Neural cell (in vitro differentiated cells): ENCODE data around the gene PTPRT. TPM values are rescaled to one million over a fixed set of nuclear protein-coding genes. Genes with fewer than 3 reads are reported as not detected.

ENCODE experiments used
- H2AFZ ChIP-seq: fragments of 200-600, 300-800 bp; sonication (generic), shearing (Covaris generic); 2 replicates; pipeline ENCODE4 v1.6.0; 2014; ENCODE audit warnings: low read depth, mild to moderate bottlenecking, antibody characterized with exemption, low read length, moderate library complexity
- H3F3A ChIP-seq: fragments of 200-600 bp; shearing (Covaris generic); 2 replicates; pipeline ENCODE4 v1.6.1; 2016; ENCODE audit warnings: mild to moderate bottlenecking, moderate library complexity, mixed read lengths, antibody characterized with exemption, low read length; ENCODE audit not compliant: insufficient read depth, poor library complexity, severe bottlenecking
- H3K27ac ChIP-seq: fragments of 200-600, 300-800 bp; sonication (generic), shearing (Covaris generic); 2 replicates; pipeline ENCODE4 v1.5.1; 2014; ENCODE audit warnings: mild to moderate bottlenecking, low read length, moderate library complexity
- H3K27me3 ChIP-seq: fragments of 300-800, 200-600 bp; sonication (generic), shearing (Covaris generic); 2 replicates; pipeline ENCODE4 v1.6.0; 2014; ENCODE audit warnings: mild to moderate bottlenecking, low read depth, low read length, moderate library complexity; ENCODE audit not compliant: insufficient read depth
- H3K36me3 ChIP-seq: fragments of 300-800, 200-600 bp; sonication (generic), shearing (Covaris generic); 2 replicates; pipeline ENCODE4 v1.5.1; 2014; ENCODE audit warnings: mild to moderate bottlenecking, antibody characterized with exemption, low read length, moderate library complexity; ENCODE audit not compliant: insufficient read depth
- H3K4me2 ChIP-seq: fragments of 300-800, 200-600 bp; sonication (generic), shearing (Covaris generic); 2 replicates; pipeline ENCODE4 v1.6.0; 2014; ENCODE audit warnings: mild to moderate bottlenecking, low read length
- H3K4me3 ChIP-seq: fragments of 300-800, 200-600 bp; sonication (generic), shearing (Covaris generic); 2 replicates; pipeline ENCODE4 v1.5.1; 2014; ENCODE audit warnings: mild to moderate bottlenecking, low read length, moderate library complexity
- H3K79me2 ChIP-seq: fragments of 200-600 bp; shearing (Covaris generic); replicated peaks from 2 replicates; pipeline ENCODE4 v1.6.0; 2014; ENCODE audit warnings: mild to moderate bottlenecking, low read length, moderate library complexity; ENCODE audit not compliant: insufficient read depth
- H3K9ac ChIP-seq: fragments of 300-800, 200-600 bp; sonication (generic), shearing (Covaris generic); 2 replicates; pipeline ENCODE4 v1.6.1; 2016; ENCODE audit warnings: mild to moderate bottlenecking, low read length, mixed read lengths
- H3K9me2 ChIP-seq: fragments of 200-600 bp; shearing (Covaris generic); 2 replicates; pipeline ENCODE4 v1.6.1; 2016; ENCODE audit warnings: mild to moderate bottlenecking, low read length, mixed read lengths; ENCODE audit not compliant: insufficient read depth
- H3K9me3 ChIP-seq: fragments of 200-600, 300-800 bp; sonication (generic), shearing (Covaris generic); 2 replicates; pipeline ENCODE4 v1.6.1; 2016; ENCODE audit warnings: mild to moderate bottlenecking, mixed run types, low read length, moderate library complexity, mixed read lengths
- H4K20me1 ChIP-seq: fragments of 200-600 bp; shearing (Covaris generic); 2 replicates; pipeline ENCODE4 v1.6.1; 2016; ENCODE audit warnings: mild to moderate bottlenecking, mixed run types; ENCODE audit not compliant: insufficient read depth
- CTCF ChIP-seq: fragments of 450-650 bp; IDR thresholded peaks from 2 replicates; pipeline ENCODE4 v1.5.1; 2014; ENCODE audit warnings: antibody characterized with exemption, mild to moderate bottlenecking, moderate library complexity; ENCODE audit not compliant: poor library complexity, severe bottlenecking
- EP300 ChIP-seq: fragments of 450-650 bp; conservative IDR thresholded peaks from 2 replicates; pipeline ENCODE4 v1.6.1; 2014; ENCODE audit warnings: antibody characterized with exemption, mild to moderate bottlenecking, moderate library complexity; ENCODE audit not compliant: poor library complexity, severe bottlenecking
- EZH2 ChIP-seq: fragments of 200-600, 300-800 bp; shearing (Covaris generic), sonication (generic); IDR thresholded peaks from 2 replicates; pipeline ENCODE4 v1.6.1; 2014; ENCODE audit warnings: antibody characterized with exemption, low read length, borderline replicate concordance, mild to moderate bottlenecking; ENCODE audit not compliant: insufficient read depth, poor library complexity, severe bottlenecking
- MXI1 ChIP-seq: fragments of 450-650 bp; conservative IDR thresholded peaks from 2 replicates; pipeline ENCODE4 v1.6.1; 2014; ENCODE audit warnings: antibody characterized with exemption, mild to moderate bottlenecking; ENCODE audit not compliant: poor library complexity, severe bottlenecking
- POLR2AphosphoS5 ChIP-seq: IDR thresholded peaks from 2 replicates; pipeline ENCODE4 v1.6.1; 2012
- RAD21 ChIP-seq: fragments of 450-650 bp; conservative IDR thresholded peaks from 2 replicates; pipeline ENCODE4 v1.6.1; 2014; ENCODE audit warnings: antibody characterized with exemption, mild to moderate bottlenecking, moderate library complexity
- REST ChIP-seq: IDR thresholded peaks from 2 replicates; pipeline ENCODE4 v1.6.1; 2012; ENCODE audit warnings: borderline replicate concordance
- SMC3 ChIP-seq: fragments of 450-650 bp; conservative IDR thresholded peaks from 2 replicates; pipeline ENCODE4 v1.6.1; 2014; ENCODE audit warnings: antibody characterized with exemption, mild to moderate bottlenecking, moderate library complexity; ENCODE audit not compliant: poor library complexity
- TAF1 ChIP-seq: IDR thresholded peaks from 2 replicates; pipeline ENCODE4 v1.6.1; 2012; ENCODE audit warnings: low read depth
- polyA plus RNA-seq: library from polyadenylated mRNA; depleted of rRNA; stranded (reverse); fragments of >200 nt; gene quantifications from 2 replicates; pipeline ENCODE4 v1.2.3, GENCODE V29; 2014

The PTPRT gene
- polyA plus RNA-seq, 1 donor from 2014 or later = 9.2 TPM

- H3K4me2 ChIP-seq = peak overlapping the region; percentile 79
- H3K79me2 ChIP-seq = no peaks in the 10 kb centered on the region
- H3F3A ChIP-seq = peaks cover 3% of the 10 kb centered on the region
- peak overlapping the region; percentile 39 for H3K9ac ChIP-seq
- peak overlapping the region; percentile 85 for H3K4me3 ChIP-seq
- H3K27ac ChIP-seq = peak overlapping the region; percentile 64
- H3K36me3 ChIP-seq = no peaks in the 10 kb centered on the region
- no peaks in the 10 kb centered on the region for H3K9me2 ChIP-seq
- H4K20me1 ChIP-seq = no peaks in the 10 kb centered on the region
- no peak overlapping the region for H2AFZ ChIP-seq
- peaks cover 31% of the 10 kb centered on the region for H3K27me3 ChIP-seq
- no peaks in the 10 kb centered on the region for H3K9me3 ChIP-seq
- TF ChIP-seq TAF1 (no peak), POLR2AphosphoS5 (peak; percentile 94), REST (peak; percentile 35), EP300 (peak; percentile 99), RAD21 (peak; percentile 55), SMC3 (peak; percentile 59), EZH2 (no peak)
Observed at GRCh38 chr20:43186312-43186711, 3.4 kb downstream of the PTPRT start.

GRCh38 chr20:43185901-43186300, 3.8 kb downstream of the PTPRT start:
- Histone ChIP-seq H3K9me3 (no peaks in the 10 kb centered on the region), H3K9ac (peak overlapping the region; percentile 39), H3K4me2 (peak overlapping the region; percentile 27), H3K9me2 (no peaks in the 10 kb centered on the region), H2AFZ (no peak overlapping the region), H4K20me1 (no peaks in the 10 kb centered on the region), H3K4me3 (peak overlapping the region; percentile 85), H3K79me2 (no peaks in the 10 kb centered on the region), H3F3A (peaks cover 3% of the 10 kb centered on the region), H3K36me3 (no peaks in the 10 kb centered on the region), H3K27me3 (peaks cover 27% of the 10 kb centered on the region), H3K27ac (peak overlapping the region; percentile 64)
- TF ChIP-seq EZH2 = no peak
- TF ChIP-seq RAD21 = no peak
- TF ChIP-seq REST = no peak
- no peak for TF ChIP-seq TAF1
- TF ChIP-seq CTCF = no peak
- no peak for TF ChIP-seq MXI1
- no peak for TF ChIP-seq SMC3
- TF ChIP-seq EP300 = no peak
- TF ChIP-seq POLR2AphosphoS5 = no peak
